GM12878 (cell line): ENCODE measurements around the gene SLC6A3. TPM values are rescaled to one million over a fixed set of nuclear protein-coding genes. Genes with fewer than 3 reads are reported as not detected.
A peak's percentile ranks its signal among the peaks of the same experiment; 100 is the strongest.

Source experiments
- BCL11A ChIP-seq: IDR thresholded peaks from 2 replicates; pipeline ENCODE4 v1.6.1; 2011; ENCODE audit warnings: low read depth, low read length
- BHLHE40 ChIP-seq, 2 experiments: fragments of 450-650 bp in 1 of 2; IDR thresholded peaks; 2 replicates each; pipeline ENCODE4 v1.6.1; 2011 to 2017; ENCODE audit warnings: low read depth in 2 of 2, borderline replicate concordance in 1 of 2, improper control_type of control experiment in 1 of 2, low read length in 1 of 2, mild to moderate bottlenecking in 1 of 2
- CHD4 ChIP-seq: fragments of 200-600 bp; sonication (generic); IDR thresholded peaks from 2 replicates; pipeline ENCODE4 v1.6.1; 2016; ENCODE audit warnings: mild to moderate bottlenecking
- EP300 ChIP-seq, 2 experiments: fragments of 150-350 bp in 1 of 2; IDR thresholded peaks; 2 replicates each; pipeline ENCODE4 v1.6.1; 2011 to 2012; ENCODE audit warnings: low read depth in 2 of 2, low read length in 2 of 2, borderline replicate concordance in 1 of 2, improper control_type of control experiment in 1 of 2, inconsistent platforms in 1 of 2; ENCODE audit not compliant: control insufficient read depth in 1 of 2
- ESRRA ChIP-seq: IDR thresholded peaks from 2 replicates; pipeline ENCODE4 v1.6.1; 2012; ENCODE audit warnings: mild to moderate bottlenecking, low read length, improper control_type of control experiment
- IRF5 ChIP-seq: fragments of 450-650 bp; IDR thresholded peaks from 2 replicates; pipeline ENCODE4 v1.6.1; 2017; ENCODE audit warnings: borderline replicate concordance
- JUND ChIP-seq: IDR thresholded peaks from 2 replicates; pipeline ENCODE4 v1.6.1; 2012; ENCODE audit warnings: low read depth, mild to moderate bottlenecking, low read length, improper control_type of control experiment, moderate library complexity
- NFXL1 ChIP-seq: fragments of 450-650 bp; IDR thresholded peaks from 2 replicates; pipeline ENCODE4 v1.6.1; 2017; ENCODE audit warnings: antibody characterized with exemption, mild to moderate bottlenecking, borderline replicate concordance
- PAX5 ChIP-seq: IDR thresholded peaks from 2 replicates; pipeline ENCODE4 v1.6.1; 2011; ENCODE audit warnings: low read depth, low read length, borderline replicate concordance
- PKNOX1 ChIP-seq: fragments of 450-650 bp; IDR thresholded peaks from 2 replicates; pipeline ENCODE4 v1.6.1; 2016; ENCODE audit warnings: mild to moderate bottlenecking
- POU2F2 ChIP-seq: IDR thresholded peaks from 3 replicates; pipeline ENCODE4 v1.6.1; 2011; ENCODE audit warnings: low read depth, mild to moderate bottlenecking, low read length, borderline replicate concordance
- PRDM15 ChIP-seq: fragments of 450-650 bp; formaldehyde crosslinking; IDR thresholded peaks from 2 replicates; pipeline ENCODE4 v1.4.0; 2020; ENCODE audit warnings: mild to moderate bottlenecking, moderate library complexity
- RCOR1 ChIP-seq: conservative IDR thresholded peaks from 2 replicates; pipeline ENCODE4 v1.6.1; 2012; ENCODE audit warnings: low read depth, low read length, improper control_type of control experiment
- RELA ChIP-seq: fragments of 450-650 bp; IDR thresholded peaks from 2 replicates; pipeline ENCODE4 v1.8.0; 2014; ENCODE audit warnings: borderline replicate concordance; ENCODE audit not compliant: partially characterized antibody
- SKIL ChIP-seq: fragments of 450-650 bp; IDR thresholded peaks from 2 replicates; pipeline ENCODE4 v1.6.1; 2017; ENCODE audit warnings: mild to moderate bottlenecking, low read depth, inconsistent platforms; ENCODE audit not compliant: poor library complexity, severe bottlenecking
- SMAD5 ChIP-seq: IDR thresholded peaks from 2 replicates; pipeline ENCODE4 v1.6.1; 2016; ENCODE audit warnings: antibody characterized with exemption, low read depth
- SMC3 ChIP-seq: IDR thresholded peaks from 2 replicates; pipeline ENCODE4 v1.6.1; 2011; ENCODE audit warnings: low read length, improper control_type of control experiment, borderline replicate concordance
- SP1 ChIP-seq: IDR thresholded peaks from one replicate; pipeline ENCODE4 v1.6.1; 2011; ENCODE audit warnings: low read depth, low read length
- SPI1 ChIP-seq: IDR thresholded peaks from 2 replicates; pipeline ENCODE4 v1.6.1; 2011; ENCODE audit warnings: low read depth, mild to moderate bottlenecking, low read length, moderate library complexity, borderline replicate concordance; ENCODE audit not compliant: insufficient read depth
- SUPT20H ChIP-seq: IDR thresholded peaks from 2 replicates; pipeline ENCODE4 v1.6.1; 2011; ENCODE audit warnings: low read depth, mild to moderate bottlenecking, low read length, moderate library complexity, borderline replicate concordance; ENCODE audit not compliant: control insufficient read depth
- WRNIP1 ChIP-seq: IDR thresholded peaks from 2 replicates; pipeline ENCODE4 v1.6.1; 2011; ENCODE audit warnings: low read depth, low read length, improper control_type of control experiment, borderline replicate concordance
- ZBED1 ChIP-seq: IDR thresholded peaks from 2 replicates; pipeline ENCODE4 v1.6.1; 2016; ENCODE audit warnings: borderline replicate concordance
- polyA plus RNA-seq, 11 experiments: library from polyadenylated mRNA; depleted of rRNA in 4 of 11; unstranded in 6 of 11; stranded (reverse) in 5 of 11; fragments of >200 nt; fragmentation: Nextera tagmentation in 4 of 11; fragmentation: Illumina TruSeq in 1 of 11; extraction: Ambion mirVana in 4 of 11; extraction: Trizol in 1 of 11; gene quantifications; 1 replicate in 1 of 11; 2 replicates in 10 of 11; pipeline versions ENCODE4 v1.2.1 to v1.2.3, GENCODE V29; 2011 to 2016; ENCODE audit warnings: inconsistent platforms in 2 of 11, missing spikeins in 2 of 11, low read depth in 1 of 11
- total RNA-seq, 4 experiments: library from RNA; depleted of rRNA in 3 of 4; stranded (reverse); fragments of >200 nt in 3 of 4; fragmentation: Illumina TruSeq in 1 of 4; extraction: Trizol in 1 of 4; gene quantifications; 2 replicates each; pipeline versions ENCODE4 v1.2.1 to v1.2.3, GENCODE V29; 2013 to 2021

The SLC6A3 gene
- total and polyA plus RNA-seq, 10 of the 15 experiments (the other 5 are each of a cell fraction or from before 2014, with no cell fraction given), result 0.01 TPM; not detected in 9

DNA sequence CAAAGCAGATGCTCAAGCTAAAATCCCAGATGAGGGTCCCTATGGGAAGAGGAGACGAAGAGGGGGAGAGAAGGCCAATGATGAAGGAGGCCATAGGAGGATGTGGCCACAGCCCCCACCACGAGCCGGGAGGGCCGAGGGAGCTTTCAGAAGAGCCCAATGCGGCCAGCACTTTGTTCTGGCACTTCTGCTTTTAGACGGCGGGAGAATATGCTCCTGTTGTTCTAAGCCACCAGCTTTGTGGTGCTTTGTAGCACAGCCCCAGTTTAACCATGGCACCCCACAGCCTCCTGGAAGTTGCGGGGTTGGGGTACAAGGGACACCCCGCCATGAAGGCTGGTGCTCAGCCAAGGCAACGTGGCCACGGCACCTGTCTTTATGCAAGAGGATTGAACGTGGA is 45.1 kb upstream of the SLC6A3 start (continued):
- TF ChIP-seq PRDM15 (CRISPR knock-in tag) (no peak), JUND (no peak), SMAD5 (no peak), BCL11A (0 out of 2 replicates have a peak, but pooled peaks have one; percentile 17), EP300 (IDR thresholded peaks at IDR 0.05; ENCODE audit: borderline replicate concordance in 1 of 2, control insufficient read depth in 1 of 2, low read depth in 2 of 2, low read length in 2 of 2) (no peak), ZBED1 (no peak; the same call in 1 of the 2 replicates), PAX5 (no peak), NFXL1 (no peak), PKNOX1 (no peak), WRNIP1 (no peak), SPI1 (peak; percentile 98), IRF5 (no peak), SKIL (no peak), BHLHE40 (IDR thresholded peaks at IDR 0.05; ENCODE audit: borderline replicate concordance in 1 of 2, low read depth in 2 of 2, low read length in 1 of 2) (0 out of 4 replicates have a peak, but pooled peaks of 1 of the 2 experiments have one; percentile 4), CHD4 (no peak), RELA (no peak), SUPT20H (no peak), SMC3 (no peak), ESRRA (no peak), POU2F2 (no peak), SP1 (no peak), RCOR1 (no peak)
